ENCODE results near the gene CNIH2. TPM values are rescaled to one million over a fixed set of nuclear protein-coding genes. Genes with fewer than 3 reads are reported as not detected.
A peak's percentile ranks its signal among the peaks of the same experiment; 100 is the strongest.
"Not testable (repeated sequence)": the region's sequence is repeated elsewhere in the genome, so short reads cannot be mapped to it uniquely, and the experiment has no call there.

The CNIH2 gene
- total RNA-seq, 1 donor from 2014 or later, result 33.1 TPM

DNA sequence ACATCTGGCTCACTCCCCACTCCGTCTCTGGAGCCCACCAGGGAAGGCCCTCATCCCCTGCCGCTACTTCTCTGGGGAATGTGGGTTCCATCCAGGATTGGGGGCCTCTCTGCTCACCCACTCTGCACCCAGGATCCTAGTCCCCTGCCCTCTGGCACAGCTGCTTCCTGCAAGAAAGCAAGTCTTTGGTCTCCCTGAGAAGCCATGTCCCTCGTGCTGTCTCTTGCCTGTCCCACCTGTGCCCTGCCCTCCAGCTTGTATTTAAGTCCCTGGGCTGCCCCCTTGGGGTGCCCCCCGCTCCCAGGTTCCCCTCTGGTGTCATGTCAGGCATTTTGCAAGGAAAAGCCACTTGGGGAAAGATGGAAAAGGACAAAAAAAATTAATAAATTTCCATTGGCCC is 911 bp upstream of the CNIH2 start:
- DNase-seq, result not testable (repeated sequence)

DNA sequence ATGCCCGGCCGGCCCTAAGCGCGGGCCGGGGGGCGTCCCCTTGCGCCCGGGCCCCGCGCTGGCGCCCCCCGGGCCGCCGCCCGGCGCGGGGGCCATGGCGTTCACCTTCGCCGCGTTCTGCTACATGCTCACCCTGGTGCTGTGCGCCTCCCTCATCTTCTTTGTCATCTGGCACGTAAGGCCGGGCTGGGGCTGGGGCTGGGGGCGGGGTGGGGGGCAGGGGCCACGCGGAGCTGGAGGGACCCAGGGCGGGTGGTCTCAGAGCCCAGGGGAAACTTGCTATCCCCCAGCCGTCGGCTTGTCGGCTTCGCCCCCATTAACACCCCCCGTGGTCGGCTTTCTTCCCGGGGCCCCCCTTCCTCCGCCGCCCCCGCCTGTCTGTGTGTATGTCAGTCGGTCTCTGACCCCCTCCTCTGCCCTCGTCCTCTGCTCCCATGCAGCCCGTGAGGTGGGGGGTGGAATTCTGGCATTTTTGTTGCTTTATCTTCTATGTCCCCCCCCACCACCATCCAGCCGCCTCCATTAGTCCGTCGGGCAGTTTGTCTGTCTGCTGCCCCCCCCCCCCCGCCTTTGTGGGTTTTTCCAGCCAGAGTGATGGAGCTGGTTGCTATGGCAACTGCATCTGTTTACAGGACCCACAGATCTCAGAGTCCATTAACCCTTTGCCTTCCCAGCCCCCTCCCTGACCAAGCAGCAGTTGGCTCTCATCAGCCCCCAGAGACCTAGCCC is 552 bp downstream of the CNIH2 start:
- no peak for DNase-seq

DNA sequence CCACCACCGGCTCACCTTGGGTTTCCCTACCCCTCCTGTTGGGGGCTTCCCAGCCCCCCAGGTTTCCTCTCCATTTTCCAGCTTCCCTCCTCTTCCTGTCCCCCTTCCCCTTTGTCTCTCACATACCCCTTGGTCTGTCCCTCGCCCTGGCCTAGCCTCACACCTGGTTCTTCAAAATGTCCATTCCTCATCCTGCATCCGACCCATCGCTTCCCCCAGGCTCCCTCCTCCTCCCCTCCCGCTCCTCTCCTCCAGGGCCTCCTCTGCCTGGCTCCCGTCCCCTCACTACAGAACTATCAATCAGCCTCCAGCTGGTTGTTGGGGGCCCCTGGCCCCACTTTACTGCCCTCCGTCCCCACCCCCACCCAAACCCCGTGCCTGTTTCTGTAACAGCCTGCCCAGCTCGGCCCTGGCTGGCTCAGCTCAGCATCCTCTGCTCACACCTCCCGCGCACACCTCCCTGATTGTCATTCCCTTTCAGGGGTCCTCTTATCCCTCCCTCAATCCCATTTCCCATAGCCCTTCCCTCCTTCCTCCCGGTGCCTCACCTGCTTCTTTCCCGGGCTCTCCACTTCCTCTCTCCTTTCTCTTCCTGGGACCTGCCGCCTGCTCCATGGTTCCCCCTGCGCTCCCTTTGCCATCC is 1.2 kb downstream of the CNIH2 start:
- DNase-seq, result no peak

DNA sequence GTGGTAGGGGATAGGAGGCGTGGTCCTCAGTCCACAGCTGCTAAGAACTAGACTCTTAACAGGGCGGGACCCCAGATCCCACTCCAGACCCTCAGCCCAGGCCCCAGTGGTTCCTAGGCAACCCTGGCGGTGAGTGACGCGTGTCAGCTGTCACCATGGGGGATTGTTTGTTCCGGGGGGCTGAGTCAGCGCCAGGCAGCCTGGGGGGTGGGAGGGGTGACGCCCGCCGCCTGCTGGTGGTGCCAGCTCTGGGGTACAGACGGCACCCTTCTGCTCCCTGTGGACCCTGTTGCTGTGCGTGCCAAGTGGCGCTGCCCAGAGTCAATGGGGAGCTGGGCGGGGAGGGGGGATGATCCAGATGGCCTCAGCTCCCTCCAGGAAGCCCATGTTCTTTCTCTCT is 2.5 kb downstream of the CNIH2 start:
- no peak for DNase-seq

DNA sequence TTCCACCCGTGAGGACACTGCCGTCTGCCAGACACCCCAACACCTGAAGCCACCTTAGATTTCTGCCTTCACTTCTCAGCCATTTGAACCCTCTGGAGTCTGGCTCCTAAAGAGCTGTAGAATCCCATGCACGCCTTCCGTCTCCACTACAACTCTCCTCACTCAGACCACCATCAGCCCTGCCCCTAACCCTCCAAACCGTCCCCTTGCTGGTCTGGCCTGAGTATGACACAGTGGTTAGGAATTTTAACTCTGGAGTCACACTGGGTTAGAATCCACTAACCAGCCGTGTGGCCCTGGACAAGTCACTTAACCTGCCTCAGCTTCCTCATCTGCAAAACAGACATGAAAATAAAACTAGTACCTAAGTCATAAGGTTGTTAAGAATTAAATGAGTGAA is 3.0 kb downstream of the CNIH2 start:
- DNase-seq, result no peak

DNA sequence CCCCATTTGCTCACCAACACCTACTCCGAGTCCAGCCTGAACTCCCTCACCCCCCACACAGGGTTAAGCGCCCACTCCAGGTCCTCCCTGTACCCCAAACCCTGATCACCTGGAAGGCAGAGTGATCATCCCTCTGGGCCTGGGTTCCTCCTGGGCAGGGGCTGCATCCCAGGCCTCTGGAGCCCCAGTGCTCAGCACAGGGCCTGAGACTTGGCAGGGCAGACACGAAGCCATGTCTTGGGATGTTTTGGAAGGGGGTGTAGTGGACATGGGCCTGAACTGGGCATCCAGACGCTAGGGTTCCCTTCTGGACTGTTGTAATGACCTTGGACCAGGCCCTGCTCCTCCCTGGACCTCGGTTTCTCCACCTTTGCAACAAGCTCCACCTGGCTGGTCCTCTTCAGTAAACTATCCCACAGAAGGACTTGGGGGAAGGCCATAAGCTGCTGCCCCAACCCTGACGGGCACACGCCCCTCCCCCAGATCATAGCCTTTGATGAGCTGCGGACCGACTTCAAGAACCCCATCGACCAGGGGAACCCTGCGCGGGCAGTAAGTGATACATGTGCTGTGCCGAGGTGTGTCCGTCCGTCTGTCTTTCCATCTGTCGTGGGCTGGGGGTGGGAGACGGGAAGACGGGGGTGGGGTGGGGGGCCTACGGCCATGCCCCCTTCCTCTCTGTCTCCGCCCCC is 3.9 kb downstream of the CNIH2 start:
- DNase-seq, result no peak

DNA sequence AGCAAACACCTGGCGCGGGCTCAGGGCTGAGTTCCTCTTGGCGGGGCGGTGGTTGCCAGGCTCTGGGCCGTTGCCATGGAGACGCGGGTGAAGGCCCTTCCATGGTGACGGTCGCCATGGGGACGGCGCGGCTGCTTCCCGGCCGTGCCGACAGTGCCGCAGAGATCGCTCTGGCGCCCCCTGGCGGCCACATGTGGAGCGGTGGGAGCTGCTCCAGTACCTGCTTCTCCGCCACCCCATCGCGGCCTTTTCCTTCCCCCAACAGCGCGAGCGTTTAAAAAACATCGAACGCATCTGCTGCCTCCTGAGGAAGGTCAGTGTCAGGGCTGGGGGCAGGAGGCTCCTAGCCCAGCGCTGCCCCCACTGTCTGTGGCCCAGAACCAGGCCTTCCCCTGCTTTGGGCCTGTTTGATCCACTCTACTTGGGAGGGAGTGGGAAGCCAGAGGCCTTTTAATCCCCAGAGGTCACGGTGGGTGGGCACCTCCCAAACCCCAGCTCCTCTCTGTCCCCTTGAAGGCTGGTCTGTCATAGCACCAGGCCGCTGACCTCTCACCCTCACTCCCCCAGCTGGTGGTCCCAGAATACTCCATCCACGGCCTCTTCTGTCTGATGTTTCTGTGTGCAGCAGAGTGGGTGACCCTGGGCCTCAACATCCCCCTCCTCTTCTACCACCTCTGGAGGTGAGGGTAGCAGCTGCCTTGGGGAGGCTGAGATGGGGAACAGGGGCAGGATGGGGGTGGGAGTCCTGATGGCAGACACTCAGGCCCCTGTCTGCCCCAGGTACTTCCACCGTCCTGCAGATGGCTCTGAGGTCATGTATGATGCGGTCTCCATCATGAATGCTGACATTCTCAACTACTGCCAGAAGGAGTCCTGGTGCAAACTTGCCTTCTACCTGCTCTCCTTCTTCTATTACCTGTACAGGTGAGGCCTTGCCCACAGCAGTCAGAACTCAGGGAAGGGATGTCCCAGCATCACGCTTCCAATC is 4.8 kb downstream of the CNIH2 start:
- DNase-seq, result peak; percentile 96

DNA sequence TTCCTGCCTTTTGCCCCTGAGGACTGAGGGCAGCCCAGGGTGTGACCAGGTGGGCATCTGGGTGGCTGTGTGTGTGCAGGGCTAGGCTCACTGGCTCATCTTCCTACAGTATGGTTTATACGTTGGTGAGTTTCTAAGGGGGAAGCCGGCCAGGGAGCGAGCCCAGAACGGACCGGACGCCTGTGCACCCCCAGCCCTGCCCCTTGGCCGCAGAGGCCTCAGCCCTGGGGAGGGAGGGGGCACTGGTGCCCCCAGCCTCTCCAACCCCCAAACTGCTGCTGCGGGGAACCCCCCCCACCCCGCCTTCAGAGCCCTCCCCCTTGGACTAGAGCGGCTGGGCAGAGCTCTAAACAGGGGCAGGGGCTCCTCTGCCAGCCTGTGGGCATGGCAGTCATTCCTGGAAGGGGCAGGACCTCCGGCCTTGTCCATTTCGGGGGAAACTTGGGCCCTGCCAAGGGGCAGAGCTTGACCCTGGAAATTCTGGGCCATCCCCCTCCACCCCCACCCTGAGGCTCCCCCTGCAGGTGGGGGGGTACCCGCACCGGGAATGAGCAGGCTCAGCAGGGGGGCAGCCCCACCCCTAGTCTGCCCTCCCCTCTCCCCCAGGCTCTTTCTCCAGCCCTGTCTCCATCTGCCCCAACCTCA is 5.6 kb downstream of the CNIH2 start:
- DNase-seq, result no peak

DNA sequence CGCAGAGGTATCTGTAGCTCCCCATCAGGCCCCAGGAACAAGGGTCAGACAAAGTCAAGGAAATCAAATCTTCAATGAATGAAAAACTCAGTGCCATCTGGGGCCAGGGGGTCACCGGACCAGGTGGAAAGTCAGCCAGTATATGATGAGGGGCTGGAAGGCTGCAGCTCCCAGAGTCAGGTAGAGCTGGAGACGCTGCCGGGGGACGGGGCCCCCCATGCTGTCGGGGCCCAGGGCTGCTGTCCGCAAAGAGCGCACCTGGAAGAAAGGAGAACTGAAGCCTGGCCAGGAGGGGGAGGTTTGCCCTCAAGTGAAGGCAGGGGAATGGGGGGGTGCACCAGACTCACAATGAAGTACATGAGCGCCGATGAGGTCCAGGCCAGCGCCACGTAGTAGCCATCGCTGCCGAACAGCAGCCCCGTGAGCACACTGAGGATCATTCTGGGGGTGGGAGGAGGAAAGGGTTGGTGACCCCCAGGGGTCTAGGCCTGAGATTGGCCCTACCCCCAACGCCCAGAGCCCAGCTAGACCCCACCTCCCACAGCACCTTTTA is 6.6 kb downstream of the CNIH2 start:
- no peak for DNase-seq

DNA sequence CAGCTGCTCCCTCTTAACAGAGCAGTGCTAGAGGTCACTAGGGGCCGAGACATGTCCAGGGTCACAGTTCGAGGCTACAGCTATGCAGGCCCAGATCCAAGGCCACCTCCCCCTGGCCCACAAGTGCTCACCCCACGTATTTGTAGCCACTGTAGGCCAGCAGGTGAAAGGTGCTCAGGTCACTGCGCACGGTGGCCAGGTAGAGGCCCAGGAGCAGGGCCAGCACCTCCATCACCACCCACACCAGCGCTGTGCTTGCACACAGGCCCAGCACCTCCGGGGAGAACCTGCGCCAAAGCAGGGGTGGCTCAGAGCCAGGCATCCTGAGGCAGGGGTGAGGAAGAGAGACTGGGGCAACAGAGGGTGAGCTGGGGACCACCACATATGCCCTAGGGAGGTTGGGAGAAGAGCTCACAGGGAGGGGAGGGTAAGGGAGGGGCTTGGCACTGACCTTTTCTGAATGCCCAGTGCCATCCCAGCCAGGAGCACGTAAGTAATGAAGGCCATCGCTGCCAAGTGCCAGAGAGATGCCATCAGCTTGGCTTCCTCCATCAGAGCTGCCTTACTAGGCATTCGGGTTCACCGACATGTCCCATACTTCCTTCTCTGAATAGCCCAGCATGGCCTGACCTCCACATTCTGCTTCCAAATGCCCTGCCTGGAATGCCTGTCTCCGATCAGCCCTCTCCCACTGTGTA is 7.4 kb downstream of the CNIH2 start:
- DNase-seq, result no peak

DNA sequence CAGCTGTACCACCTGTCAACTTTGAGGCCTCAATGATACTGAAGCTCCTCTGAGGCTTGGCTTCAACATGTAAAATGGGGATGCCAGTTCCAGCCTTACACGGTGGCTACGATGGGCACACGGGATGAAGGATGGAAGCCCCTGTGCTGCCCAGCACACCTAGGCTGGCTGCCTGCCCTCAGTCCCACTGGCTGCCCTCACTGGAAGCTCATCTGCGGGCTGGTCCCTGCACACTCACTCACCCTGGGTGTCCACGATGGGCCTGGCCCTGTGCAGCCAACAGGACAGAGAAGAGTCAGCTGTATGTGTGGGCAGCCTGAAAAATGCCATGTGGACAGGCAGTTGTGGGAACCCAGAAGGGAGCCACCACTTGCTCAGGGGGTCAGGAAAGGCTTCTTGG is 8.7 kb downstream of the CNIH2 start:
- no peak for DNase-seq

DNA sequence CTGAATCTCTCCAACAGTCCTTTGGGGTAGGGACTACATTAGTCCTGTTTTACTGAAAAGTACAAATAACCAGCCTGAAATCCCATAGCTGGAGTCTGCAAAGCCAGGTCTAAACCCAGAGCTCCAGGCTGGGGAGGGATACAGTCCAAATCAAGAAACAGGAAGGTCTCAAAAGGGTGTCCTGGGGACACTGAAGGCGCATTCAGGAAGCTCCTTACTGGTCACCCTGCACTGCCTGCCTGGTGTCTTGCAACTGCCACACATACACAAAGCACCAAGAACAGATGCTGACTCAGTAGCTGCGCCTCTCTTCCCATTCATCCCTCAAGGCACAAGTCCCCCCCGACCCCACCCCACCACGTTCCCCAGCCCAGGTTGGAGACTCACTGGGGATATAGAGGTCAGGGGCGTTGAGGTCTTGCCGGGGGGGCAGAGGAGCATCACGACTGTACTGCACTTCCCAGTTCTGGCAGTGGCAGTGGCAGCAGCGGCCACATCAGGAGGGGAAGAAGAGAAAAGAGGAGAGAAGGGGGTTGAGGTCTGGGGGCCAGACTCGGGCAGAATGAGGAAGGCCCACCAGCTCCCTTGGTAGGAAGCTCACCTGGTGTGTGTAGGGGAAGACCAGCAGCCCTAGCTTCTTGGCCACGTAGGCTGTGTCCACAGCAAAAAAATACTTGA is 9.4 kb downstream of the CNIH2 start:
- DNase-seq, result no peak

DNA sequence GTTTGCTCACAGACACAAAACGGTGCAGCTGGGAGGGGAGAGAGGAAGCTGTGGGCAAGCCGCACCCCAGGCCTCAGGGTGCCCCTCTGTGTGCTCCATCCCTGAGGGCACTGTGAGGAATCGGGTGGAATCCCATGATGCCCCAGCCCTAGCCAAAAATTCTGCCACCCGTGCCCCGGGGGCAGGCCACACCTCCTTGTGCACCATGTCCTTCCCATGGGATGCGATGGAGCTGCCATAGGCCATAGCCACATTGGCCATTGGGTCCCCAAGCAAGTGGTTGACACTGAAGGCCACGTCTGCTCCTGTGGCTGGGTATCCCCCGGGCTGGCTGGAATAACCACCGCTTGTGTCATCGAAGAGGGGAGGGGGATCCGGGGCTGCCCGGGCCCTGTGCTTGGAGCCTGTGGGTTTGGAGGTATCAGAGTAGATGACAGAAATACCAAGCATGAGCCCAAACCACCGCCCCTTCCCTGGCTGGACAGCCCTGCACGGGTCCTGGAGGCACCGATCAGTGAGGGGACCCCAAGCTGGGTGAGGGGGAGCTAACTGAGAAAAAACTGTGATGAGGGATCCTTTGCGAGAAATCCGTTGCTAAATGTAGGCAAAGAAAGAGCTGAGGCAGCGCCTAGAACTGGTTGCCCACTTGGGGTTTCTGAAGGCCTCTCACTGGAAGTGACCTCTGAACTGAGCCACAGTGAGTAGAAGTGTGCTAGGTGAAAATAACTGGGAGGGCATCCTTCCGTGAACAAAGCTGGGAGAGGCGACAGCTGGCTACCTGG is 10.1 kb downstream of the CNIH2 start:
- DNase-seq, result no peak

DNA sequence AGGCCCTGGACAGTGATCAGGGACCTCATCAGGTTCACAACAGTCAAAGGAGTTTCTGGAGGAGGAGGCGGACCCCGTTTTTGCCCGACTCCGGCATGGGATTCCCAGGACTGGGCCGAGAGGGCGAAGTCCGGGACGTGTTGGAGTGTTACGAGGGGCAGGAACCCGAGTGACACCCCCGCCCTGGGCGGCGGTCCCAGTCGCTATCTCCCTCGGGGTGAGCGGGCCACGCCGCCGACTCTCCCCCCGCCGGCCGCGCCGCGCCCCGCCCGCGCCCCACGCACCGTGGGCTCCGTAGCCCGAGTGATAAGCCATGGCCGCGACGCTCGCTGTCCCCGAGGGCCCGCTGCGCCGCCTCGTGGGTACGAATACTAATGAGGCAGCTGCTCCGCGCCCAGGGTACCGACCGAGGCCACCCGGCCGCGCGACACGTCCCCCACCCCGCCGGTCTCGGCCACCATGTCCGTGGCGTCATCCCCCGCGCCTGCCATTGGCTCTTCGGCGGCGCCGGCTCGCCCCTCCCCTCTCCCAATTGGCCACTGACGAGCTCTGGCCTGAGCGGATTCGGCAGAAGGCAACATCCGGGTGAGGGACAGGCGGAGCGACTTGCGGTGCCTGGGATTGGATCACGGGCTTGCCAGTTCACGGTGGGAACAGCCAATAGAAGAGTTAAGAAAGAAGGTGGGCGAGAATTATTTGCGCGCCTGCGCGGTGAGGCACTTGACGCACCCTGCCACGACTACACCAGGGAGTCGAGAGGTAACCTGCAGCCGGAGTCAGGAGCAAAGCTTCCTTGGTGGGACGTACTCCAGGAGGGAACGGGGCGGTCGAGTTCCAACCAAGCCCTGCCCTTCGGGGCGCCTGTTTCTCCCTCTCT is 10.9 kb downstream of the CNIH2 start, which contains the start of gene YIF1A:
YIF1A (minus strand) TSS at position 473 of the 877 bp plus-strand sequence; CDS start at position 315, 158 bp downstream.
- peak; percentile 99 for DNase-seq

DNA sequence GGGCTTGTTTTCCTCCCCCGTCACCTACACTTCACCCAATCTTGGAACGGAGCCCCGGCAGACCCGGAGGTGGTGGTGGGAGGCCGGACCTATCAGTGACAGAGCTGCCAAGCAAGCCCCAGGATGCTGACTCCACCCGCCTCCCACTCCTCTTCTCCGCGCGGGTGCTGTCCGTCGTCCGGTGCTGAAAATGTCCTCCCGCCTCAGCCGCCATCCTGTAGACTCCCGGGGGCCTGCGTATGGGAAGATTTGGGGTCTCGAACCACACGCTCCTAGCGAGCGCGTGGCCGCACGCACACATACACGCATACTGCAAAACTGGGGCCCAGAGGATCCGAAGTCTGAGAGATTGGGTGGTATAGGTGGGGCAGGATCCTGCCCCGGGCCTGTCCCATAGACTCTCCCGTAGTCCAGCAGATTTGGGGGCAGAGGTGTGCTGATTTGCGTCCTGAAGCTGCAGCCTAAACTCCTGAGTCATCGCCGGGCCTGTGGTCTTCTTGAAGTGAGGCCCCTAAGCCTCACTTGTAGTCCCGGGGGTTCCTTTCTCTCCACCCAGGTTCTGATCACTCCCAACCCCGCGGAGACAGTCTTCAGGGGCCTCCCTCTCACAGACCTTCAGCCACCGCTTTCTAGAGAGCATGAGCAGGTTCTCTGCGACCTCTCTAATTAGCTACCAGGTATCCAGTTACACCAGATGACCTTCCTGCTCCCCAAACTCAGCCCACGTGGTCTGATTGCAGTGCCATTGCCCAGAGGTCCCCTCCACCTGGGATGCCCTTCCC is 11.8 kb downstream of the CNIH2 start:
- no peak for DNase-seq

DNA sequence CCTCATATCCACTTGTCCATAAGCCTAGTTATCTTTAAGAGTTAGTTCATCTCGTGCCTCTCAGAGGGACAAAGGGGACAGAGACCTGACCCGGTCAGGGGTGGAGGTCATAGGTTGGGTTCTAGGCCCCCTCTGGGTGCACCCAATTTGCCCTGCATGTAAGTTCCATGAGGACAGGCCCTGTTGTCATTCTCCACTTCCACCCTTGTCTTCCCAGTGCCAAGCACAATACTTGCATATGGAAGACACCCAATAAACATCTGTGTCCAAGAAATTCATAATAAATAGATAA is 12.3 kb downstream of the CNIH2 start:
- DNase-seq, result no peak

DNA sequence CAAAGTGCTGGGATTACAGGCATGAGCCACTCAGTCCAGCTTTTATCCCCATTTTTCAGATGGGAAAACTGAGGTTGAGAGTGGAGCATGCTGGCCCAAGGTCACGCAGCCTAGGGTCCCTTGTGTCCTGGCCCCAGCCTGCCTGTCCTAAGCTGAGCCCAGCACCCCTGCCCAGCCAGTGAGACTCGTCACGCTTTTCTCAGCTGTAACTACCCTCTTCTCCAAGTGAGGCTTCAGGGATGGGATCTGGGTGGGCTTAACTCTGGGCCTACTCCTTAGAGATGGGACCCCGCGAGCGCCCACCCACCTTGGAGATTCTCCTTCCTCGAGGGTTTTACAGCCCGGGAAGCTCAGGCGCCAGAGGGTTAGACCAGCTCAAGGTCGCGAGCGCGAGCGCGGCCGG is 13.3 kb downstream of the CNIH2 start:
- no peak for DNase-seq

Measured in occipital lobe (tissue), 2 donors.